Bone marrow (tissue), 2 donors: ENCODE data around the gene AQP1.
A peak's percentile ranks its signal among the peaks of the same experiment; 100 is the strongest.

ENCODE experiments used
- DNase-seq, 2 donors: peaks; one replicate each; lab custom pipeline; 2025; lab: John Stamatoyannopoulos, UW

AQP1 gene

GRCh38 chr7:30936650-30937245, 25.1 kb downstream of the AQP1 start:
- no peak for DNase-seq

- no peak for DNase-seq
These were observed 25.8 kb downstream of the AQP1 start for GRCh38 chr7:30937416-30937815.

DNA sequence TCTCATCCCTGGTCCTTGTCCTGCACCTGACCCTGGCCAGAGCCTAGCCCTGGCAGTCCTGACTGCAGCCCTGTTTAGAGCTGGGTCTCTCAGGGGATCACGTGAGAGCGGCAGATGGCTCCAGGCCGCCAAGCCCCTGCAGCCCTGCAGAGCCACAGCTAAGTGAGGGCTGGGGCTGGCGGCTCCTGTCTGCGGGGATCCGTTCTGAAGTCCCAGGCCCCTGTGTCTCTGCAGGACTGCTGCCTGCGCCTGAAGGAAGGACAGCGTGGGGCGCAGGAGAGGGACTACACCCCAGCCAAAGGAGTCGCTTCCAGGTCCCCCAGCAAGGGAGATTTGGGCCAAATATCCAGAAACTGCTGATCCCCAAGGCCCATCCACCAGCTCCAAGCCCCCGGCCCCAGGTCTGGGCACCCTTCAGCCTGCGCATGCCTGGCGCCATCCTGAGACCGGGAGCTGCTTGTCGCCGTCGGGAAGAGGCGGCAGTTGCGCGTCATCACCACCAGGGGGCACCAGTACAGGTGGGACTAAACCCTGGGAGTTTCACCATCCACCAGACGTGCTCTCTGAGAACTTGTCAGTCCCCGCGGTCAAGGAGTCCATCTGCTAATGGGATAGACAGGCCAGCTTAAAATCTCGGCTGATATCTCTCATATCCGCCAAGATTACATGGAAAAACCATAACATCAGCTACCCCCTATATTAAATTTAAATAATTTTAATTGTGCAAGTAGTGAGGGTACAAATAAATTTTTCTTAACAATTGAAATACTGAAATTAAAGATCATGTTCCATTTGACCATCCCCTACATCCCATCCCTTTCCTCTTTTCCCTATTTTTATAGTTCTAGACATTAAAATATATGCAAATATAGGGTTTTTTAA, 27.0 kb downstream of the AQP1 start:
- DNase-seq, result peak in 1 of 2 donors; percentile 10

- no peak for DNase-seq
These were observed 30.1 kb downstream of the AQP1 start for GRCh38 chr7:30941582-30942323.

DNA sequence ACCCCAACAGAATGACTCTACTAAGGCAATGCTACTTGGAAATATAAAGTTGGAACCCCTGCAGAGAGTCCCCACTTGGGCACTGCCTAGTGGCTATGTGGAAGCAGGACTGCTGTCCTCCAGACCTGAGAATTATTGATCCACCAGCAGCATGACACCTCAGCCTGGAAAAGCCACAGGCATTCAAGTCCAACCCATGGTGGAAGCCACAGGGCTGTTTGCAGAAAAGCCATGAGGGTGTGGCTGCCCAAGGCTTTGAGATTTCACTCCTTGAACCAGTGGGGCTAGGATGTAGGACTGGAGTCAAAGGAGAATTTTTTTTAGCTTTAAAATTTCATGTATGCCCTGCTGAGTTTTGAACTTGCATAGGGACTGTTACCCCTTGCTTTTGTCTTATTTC, 38.5 kb downstream of the AQP1 start:
- DNase-seq, result no peak

DNA sequence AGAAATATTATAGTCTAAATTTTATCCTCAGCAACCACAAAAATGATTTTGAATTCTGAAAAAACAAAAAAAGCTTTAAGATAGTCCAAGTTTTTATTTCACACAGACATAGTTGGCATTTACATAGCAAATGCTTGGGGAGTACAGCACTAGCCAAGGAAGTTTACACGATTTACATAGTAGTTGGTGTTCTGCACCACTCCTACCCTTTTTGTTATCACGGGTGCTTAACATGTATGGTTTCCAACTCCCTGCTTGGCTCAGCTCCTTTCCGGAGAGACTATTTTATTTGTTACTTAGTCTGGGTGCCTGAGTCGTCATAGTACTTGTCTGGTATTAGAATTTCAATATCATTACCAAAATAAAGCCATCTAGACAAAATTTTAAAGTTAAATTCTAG, 43.3 kb downstream of the AQP1 start:
- DNase-seq, result no peak

GRCh38 chr7:30956704-30957103, 45.1 kb downstream of the AQP1 start:
- no peak for DNase-seq

- DNase-seq, result no peak
These were observed 52.2 kb downstream of the AQP1 start, which contains the start of gene GHRHR for GRCh38 chr7:30963842-30964241. GHRHR (plus strand) TSS chr7:30963953; CDS start chr7:30964069, 116 bp downstream.

DNA sequence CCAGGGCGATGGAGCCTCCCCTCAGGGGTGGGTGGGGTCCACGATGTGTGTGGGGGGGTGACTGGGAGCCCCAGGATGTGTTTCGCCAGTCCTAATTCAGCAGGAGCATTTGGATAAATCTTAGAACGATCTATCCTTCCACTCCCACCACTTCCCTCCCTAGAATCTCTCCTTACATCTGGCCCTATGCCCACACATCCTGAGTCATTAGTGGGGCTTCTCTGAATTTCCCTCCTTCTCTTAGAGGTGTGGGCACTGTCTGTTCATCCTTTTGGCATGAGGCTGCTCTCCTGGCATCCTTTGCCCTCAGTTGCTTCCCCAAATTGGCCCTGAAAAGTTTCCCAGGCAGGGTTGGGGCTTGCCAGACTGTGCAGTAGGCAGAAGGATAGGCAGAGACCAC, 53.7 kb downstream of the AQP1 start:
- DNase-seq, result no peak

DNA sequence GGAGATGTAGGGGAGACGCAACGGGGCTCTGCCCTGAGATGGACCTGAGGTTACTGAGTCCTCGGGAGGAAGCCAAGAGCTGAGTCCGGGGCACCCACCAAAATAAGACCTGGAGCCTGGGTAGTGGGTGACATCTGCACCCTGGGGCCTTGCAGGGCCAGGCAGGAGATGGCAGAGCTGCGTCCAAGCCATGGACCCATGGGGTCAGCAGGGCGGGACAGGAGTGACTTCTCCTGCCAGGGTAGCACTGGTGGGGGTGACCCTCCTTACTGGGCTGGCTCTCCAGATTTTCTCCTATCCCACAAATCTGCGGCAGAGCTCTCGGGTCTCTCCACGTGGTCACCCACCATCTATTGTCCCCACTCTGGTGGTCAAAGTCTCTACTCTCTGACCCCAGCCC, 54.2 kb downstream of the AQP1 start:
- no peak for DNase-seq

- DNase-seq, result no peak
These were observed 56.6 kb downstream of the AQP1 start for GRCh38 chr7:30968294-30968693.

- DNase-seq, result no peak
These were observed 57.3 kb downstream of the AQP1 start for GRCh38 chr7:30968747-30969603.

DNA sequence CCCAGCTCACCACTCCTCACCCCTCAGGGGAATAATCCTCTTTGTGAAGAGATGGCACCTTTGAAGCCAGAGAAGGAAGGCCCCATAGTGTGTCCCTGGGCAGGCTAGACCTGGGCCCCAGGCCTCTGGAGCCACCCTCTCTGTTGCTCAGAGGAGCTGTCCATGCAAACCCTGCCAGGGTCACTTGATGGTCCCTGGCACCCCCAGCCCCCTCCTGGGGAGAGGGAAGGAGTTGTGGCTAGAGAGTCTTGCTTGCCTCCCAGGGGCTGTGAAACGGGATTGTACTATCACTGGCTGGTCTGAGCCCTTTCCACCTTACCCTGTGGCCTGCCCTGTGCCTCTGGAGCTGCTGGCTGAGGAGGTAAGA, 57.9 kb downstream of the AQP1 start:
- no peak for DNase-seq

GRCh38 chr7:30970074-30970473, 58.4 kb downstream of the AQP1 start:
- DNase-seq, result no peak

- no peak for DNase-seq
These were observed 59.0 kb downstream of the AQP1 start for GRCh38 chr7:30970594-30971094.

GRCh38 chr7:30971440-30971839, 59.8 kb downstream of the AQP1 start:
- no peak for DNase-seq

DNA sequence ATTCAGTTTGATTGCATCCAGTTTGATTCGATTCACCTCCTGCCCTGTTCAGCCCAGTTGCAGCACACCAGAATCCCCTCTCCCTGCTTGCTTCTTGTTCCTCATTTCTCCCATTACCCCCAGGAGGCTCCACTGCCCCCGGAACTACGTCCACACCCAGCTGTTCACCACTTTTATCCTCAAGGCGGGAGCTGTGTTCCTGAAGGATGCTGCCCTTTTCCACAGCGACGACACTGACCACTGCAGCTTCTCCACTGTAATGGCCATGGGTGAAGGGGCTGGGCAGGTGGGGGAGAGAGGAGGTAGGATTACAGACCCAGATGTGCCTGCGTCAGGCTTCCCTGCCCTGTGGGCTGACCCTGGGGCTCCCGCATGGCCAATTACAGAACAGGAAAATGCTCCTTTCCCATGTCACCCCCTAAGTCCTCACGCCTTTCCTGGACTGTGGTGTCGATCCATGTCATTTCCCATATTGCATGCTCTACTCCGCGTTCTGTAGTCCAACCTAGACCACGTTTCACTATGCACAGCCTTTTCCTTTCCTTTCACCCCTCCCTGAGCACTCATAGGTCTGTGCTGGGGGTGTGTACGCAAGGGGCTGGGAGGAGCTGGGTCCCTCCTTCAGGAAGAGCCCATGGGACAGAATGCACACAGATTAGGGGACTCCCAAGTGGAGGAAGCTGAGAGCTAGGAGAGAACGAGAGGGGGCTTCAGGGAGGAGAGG, 60.3 kb downstream of the AQP1 start:
- DNase-seq, result no peak

GRCh38 chr7:30973292-30973691, 61.6 kb downstream of the AQP1 start:
- DNase-seq, result no peak

DNA sequence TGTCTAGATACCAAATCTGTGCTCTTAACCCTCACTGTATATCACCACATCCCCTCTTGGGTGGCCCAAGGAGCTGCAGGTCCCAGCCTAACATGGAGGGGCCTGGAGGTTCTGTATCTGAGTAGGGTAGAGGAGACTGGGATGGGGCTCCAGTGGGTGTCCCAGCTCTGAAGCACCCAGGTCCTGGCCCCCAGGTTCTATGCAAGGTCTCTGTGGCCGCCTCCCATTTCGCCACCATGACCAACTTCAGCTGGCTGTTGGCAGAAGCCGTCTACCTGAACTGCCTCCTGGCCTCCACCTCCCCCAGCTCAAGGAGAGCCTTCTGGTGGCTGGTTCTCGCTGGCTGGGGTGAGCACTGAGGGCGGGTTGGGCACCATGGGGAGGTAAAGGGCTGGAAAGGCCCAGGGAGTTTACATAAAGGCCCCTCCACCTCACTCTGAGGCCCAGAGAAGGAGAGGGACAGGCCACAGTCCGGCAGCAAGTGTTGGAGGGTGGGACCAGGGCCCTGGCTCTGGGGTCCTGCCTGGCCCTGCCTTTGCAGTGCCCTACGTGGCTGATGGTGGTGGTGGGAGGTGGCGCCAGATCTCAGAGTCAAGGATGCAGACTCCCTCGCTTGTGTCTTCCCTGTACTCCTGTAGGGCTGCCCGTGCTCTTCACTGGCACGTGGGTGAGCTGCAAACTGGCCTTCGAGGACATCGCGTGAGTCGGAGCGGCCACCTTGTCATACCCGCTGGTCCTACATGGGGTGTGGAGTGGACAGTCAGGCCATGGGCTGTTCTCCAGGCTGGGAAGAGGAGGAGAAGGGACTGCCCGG, 62.3 kb downstream of the AQP1 start:
- DNase-seq, result no peak

DNA sequence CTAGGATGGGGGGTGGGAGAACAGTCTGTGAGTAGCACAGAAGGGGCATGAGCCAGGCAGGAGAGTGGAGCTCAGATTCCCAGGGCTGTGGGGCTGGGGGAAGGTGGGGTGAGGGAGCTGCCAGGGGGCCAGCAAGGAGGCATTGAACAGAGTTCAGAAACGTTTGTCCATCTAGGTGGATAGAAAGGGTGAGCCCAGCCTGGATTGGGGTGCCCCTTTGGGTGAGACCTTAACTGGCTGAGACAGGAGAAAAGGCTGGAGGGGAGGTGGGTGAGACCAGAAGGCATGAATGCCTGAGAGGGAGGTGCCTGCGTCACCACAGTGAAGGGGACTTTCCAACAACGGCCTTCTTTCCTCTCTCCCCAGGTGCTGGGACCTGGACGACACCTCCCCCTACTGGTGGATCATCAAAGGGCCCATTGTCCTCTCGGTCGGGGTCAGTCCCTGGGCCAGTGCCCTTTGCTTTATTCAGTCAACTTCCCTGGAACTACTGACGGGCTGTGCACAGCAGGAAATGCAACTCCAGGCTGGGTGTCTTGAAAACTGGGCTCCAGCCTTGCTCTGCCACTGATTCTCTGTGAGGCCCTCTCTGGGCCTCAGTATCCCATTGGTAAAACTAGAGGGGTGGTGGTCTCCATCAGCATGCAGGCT, 63.1 kb downstream of the AQP1 start:
- DNase-seq, result no peak
